ENCODE results near the gene HES6.

GRCh38 chr2:238270606-238271005, 30.8 kb upstream of the HES6 start:
- TF ChIP-seq CTCF (IDR thresholded peaks at IDR 0.05) (no peak), POLR2A (IDR thresholded peaks at IDR 0.05) (no peak)

Data from Peyer's patch (tissue), 4 donors.